VCaP (cell line): ENCODE data around the gene PPP6R2.

Experiments
- H3K27ac ChIP-seq: fragments of 450-650 bp; 2 replicates; pipeline ENCODE4 v1.5.1; 2017
- CTCF ChIP-seq: fragments of 450-650 bp; conservative IDR thresholded peaks from 2 replicates; pipeline ENCODE4 v1.5.1; 2017; ENCODE audit warnings: mild to moderate bottlenecking, moderate library complexity

The PPP6R2 gene

GRCh38 chr22:50446708-50447575 lies 103.8 kb downstream of the PPP6R2 start:
- no peak overlapping the region for H3K27ac ChIP-seq
- TF ChIP-seq CTCF = no peak

GRCh38 chr22:50447576-50448551 lies 104.7 kb downstream of the PPP6R2 start:
- no peak overlapping the region for H3K27ac ChIP-seq
- TF ChIP-seq CTCF = no peak

GRCh38 chr22:50452649-50453048 lies 109.5 kb downstream of the PPP6R2 start:
- no peak for TF ChIP-seq CTCF
- H3K27ac ChIP-seq = no peak overlapping the region

- H3K27ac ChIP-seq = no peak overlapping the region
Measured at GRCh38 chr22:50454556-50455075, 111.5 kb downstream of the PPP6R2 start.

GRCh38 chr22:50455201-50455600 lies 112.1 kb downstream of the PPP6R2 start:
- TF ChIP-seq CTCF = no peak
- H3K27ac ChIP-seq = no peak overlapping the region

More at GRCh38 chr22:50454556-50455075, 111.5 kb downstream of the PPP6R2 start:
- no peak for TF ChIP-seq CTCF

- TF ChIP-seq CTCF = no peak
- H3K27ac ChIP-seq = no peak overlapping the region
Measured at GRCh38 chr22:50456026-50456425, 112.9 kb downstream of the PPP6R2 start.
